Measurements from ENCODE around the gene MAGI1.
"Not testable (repeated sequence)": the region's sequence is repeated elsewhere in the genome, so short reads cannot be mapped to it uniquely, and the experiment has no call there.

MAGI1 gene

GRCh38 chr3:66029443-66029842 lies 9.3 kb downstream of the MAGI1 start:
- H3K27me3 Mint-ChIP-seq: peaks cover 5% of the 10 kb centered on the region
- H3K9me3 Mint-ChIP-seq (ENCODE audit: low read depth): peaks cover 5% of the 10 kb centered on the region
- H3K4me1 Mint-ChIP-seq (ENCODE audit: low read depth): peaks cover 1% of the 10 kb centered on the region
- no peak overlapping the region for H3K4me3 Mint-ChIP-seq
- no peak overlapping the region for H3K27ac Mint-ChIP-seq
- no peaks in the 10 kb centered on the region for H3K36me3 Mint-ChIP-seq

DNA sequence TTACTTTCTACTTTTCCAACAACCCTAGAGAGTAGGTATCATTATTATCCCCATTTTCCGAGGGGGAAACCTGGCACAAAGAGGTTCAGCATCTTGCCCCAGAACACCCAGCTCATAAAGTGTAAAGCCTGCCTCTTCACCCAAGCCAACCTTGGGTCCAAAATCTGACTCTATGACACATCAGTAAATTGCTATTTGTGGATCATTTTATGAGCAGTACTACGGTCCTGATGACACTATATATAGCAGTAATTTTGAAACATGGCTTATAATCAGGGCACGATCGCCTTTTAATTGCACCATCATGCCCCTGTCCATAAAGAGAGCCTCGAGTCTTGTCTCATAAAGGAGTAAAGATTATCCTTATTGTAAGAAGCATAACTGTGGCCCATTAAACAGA lies 9.7 kb downstream of the MAGI1 start:
- no peaks in the 10 kb centered on the region for H3K36me3 Mint-ChIP-seq
- peaks cover 1% of the 10 kb centered on the region for H3K4me1 Mint-ChIP-seq (ENCODE audit: low read depth)
- no peak overlapping the region for H3K27ac Mint-ChIP-seq
- H3K27me3 Mint-ChIP-seq: peaks cover 5% of the 10 kb centered on the region
- peaks cover 5% of the 10 kb centered on the region for H3K9me3 Mint-ChIP-seq (ENCODE audit: low read depth)
- H3K4me3 Mint-ChIP-seq: no peak overlapping the region

GRCh38 chr3:66028457-66028856 lies 10.3 kb downstream of the MAGI1 start:
- peaks cover 1% of the 10 kb centered on the region for H3K4me1 Mint-ChIP-seq (ENCODE audit: low read depth)
- H3K4me3 Mint-ChIP-seq: no peak overlapping the region
- peaks cover 4% of the 10 kb centered on the region for H3K9me3 Mint-ChIP-seq (ENCODE audit: low read depth)
- H3K27me3 Mint-ChIP-seq: peaks cover 5% of the 10 kb centered on the region
- H3K27ac Mint-ChIP-seq: no peak overlapping the region
- no peaks in the 10 kb centered on the region for H3K36me3 Mint-ChIP-seq

- not testable (repeated sequence) for H3K27ac Mint-ChIP-seq; H3K27me3 Mint-ChIP-seq; H3K4me1 Mint-ChIP-seq (ENCODE audit: low read depth); H3K36me3 Mint-ChIP-seq; H3K4me3 Mint-ChIP-seq; H3K9me3 Mint-ChIP-seq (ENCODE audit: low read depth)
These were observed 11.6 kb downstream of the MAGI1 start for GRCh38 chr3:66027099-66027498.

DNA sequence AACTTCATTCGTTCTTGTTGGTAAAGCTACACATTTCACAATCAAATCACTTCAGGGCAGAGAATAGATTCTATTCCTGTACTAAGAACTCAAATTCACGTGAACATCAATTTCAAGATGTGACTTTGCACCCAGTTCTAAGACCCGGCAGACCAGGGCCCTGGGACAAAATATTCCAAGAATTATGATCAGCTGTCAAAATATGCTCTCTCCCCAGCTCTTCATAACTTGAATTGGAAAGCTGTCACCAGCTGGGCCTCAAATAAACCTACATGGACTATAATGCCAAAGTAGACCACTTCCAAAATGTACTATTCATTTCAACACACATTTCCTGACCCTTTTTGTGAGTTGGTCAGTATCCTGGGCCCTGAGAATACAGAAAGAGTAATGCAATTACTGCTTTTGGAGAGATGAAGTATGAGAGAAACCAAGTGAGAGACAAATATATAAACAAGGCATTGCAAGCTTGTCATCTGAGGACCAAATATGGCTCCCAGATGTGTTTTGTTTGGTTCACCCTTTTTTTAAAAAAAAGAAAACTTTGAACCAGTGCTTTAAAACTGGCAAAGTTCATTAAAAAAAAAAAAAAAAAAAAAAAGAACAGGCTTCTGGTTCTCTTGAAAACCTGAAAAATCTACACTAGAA lies 14.9 kb downstream of the MAGI1 start:
- peaks cover 4% of the 10 kb centered on the region for H3K27me3 Mint-ChIP-seq
- H3K36me3 Mint-ChIP-seq: no peaks in the 10 kb centered on the region
- no peak overlapping the region for H3K4me3 Mint-ChIP-seq
- H3K27ac Mint-ChIP-seq: no peak overlapping the region
- no peaks in the 10 kb centered on the region for H3K4me1 Mint-ChIP-seq (ENCODE audit: low read depth)
- H3K9me3 Mint-ChIP-seq (ENCODE audit: low read depth): no peaks in the 10 kb centered on the region

GRCh38 chr3:66023229-66023628 lies 15.5 kb downstream of the MAGI1 start:
- peaks cover 4% of the 10 kb centered on the region for H3K27me3 Mint-ChIP-seq
- H3K9me3 Mint-ChIP-seq (ENCODE audit: low read depth): no peaks in the 10 kb centered on the region
- H3K27ac Mint-ChIP-seq: no peak overlapping the region
- H3K36me3 Mint-ChIP-seq: no peaks in the 10 kb centered on the region
- H3K4me1 Mint-ChIP-seq (ENCODE audit: low read depth): no peaks in the 10 kb centered on the region
- H3K4me3 Mint-ChIP-seq: no peak overlapping the region

GRCh38 chr3:66021731-66022131 lies 17.0 kb downstream of the MAGI1 start:
- Mint-ChIP-seq H3K9me3 (ENCODE audit: low read depth) (no peaks in the 10 kb centered on the region), H3K4me3 (no peak overlapping the region)

DNA sequence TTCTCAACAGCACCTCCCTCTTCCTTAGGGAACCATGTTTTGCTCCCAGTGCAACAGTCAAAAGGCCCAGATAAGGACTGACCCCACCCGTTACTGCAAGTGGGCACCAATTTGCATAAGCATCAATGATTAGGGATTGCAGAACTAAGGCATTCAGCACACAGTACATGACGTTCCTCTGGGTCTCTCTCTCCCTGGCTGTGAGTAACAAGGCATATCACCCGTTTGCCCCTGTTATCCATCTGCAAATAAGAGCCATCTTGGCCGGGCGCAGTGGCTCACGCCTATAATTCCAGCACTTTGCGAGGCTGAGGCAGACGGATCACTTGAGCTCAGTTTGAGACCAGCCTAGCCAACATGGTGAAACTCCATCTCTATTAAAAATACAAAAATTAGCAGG lies 18.8 kb downstream of the MAGI1 start:
- H3K9me3 Mint-ChIP-seq (ENCODE audit: low read depth): no peaks in the 10 kb centered on the region
- no peaks in the 10 kb centered on the region for H3K36me3 Mint-ChIP-seq
- no peaks in the 10 kb centered on the region for H3K4me1 Mint-ChIP-seq (ENCODE audit: low read depth)
- no peak overlapping the region for H3K4me3 Mint-ChIP-seq
- H3K27ac Mint-ChIP-seq: no peak overlapping the region
- peaks cover 4% of the 10 kb centered on the region for H3K27me3 Mint-ChIP-seq

More at GRCh38 chr3:66021731-66022131, 17.0 kb downstream of the MAGI1 start:
- no peaks in the 10 kb centered on the region for H3K36me3 Mint-ChIP-seq
- no peaks in the 10 kb centered on the region for H3K4me1 Mint-ChIP-seq (ENCODE audit: low read depth)
- peaks cover 4% of the 10 kb centered on the region for H3K27me3 Mint-ChIP-seq
- H3K27ac Mint-ChIP-seq: no peak overlapping the region

- H3K27me3 Mint-ChIP-seq: peaks cover 3% of the 10 kb centered on the region
- no peaks in the 10 kb centered on the region for H3K4me1 Mint-ChIP-seq (ENCODE audit: low read depth)
- H3K27ac Mint-ChIP-seq: no peak overlapping the region
- H3K9me3 Mint-ChIP-seq (ENCODE audit: low read depth): no peaks in the 10 kb centered on the region
- no peaks in the 10 kb centered on the region for H3K36me3 Mint-ChIP-seq
- H3K4me3 Mint-ChIP-seq: no peak overlapping the region
These were observed 20.4 kb downstream of the MAGI1 start for GRCh38 chr3:66018057-66019033.

GRCh38 chr3:66017591-66017990 lies 21.1 kb downstream of the MAGI1 start:
- Mint-ChIP-seq H3K4me3 (no peak overlapping the region), H3K36me3 (no peaks in the 10 kb centered on the region), H3K27ac (no peak overlapping the region), H3K27me3 (peaks cover 3% of the 10 kb centered on the region), H3K4me1 (ENCODE audit: low read depth) (no peaks in the 10 kb centered on the region), H3K9me3 (ENCODE audit: low read depth) (no peaks in the 10 kb centered on the region)

- Mint-ChIP-seq H3K36me3 (no peaks in the 10 kb centered on the region), H3K4me1 (ENCODE audit: low read depth) (no peaks in the 10 kb centered on the region), H3K9me3 (ENCODE audit: low read depth) (no peaks in the 10 kb centered on the region), H3K27me3 (peaks cover 2% of the 10 kb centered on the region), H3K27ac (no peak overlapping the region), H3K4me3 (no peak overlapping the region)
These were observed 21.6 kb downstream of the MAGI1 start for GRCh38 chr3:66017084-66017483.

GRCh38 chr3:66015841-66016240 lies 22.9 kb downstream of the MAGI1 start:
- H3K4me1 Mint-ChIP-seq (ENCODE audit: low read depth): no peaks in the 10 kb centered on the region
- no peaks in the 10 kb centered on the region for H3K36me3 Mint-ChIP-seq

DNA sequence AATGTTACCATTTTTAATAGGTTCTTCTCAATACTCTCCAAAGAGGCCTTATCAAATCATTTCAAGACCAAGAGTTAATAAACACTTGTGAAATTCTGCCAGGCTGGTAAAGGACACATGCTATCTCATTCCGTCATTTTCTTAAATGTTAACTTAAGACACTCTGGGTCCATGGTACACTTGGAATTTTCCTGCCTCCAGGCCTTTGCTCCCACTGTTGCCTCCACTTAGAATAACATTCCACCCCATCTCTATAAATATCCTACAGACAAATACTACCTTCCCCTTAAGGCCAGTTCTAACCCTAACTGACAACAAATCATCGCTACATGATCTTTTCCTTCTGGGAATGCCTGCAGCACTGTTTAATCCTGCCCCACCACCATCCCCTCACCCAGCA lies 24.1 kb downstream of the MAGI1 start:
- Mint-ChIP-seq H3K9me3 (ENCODE audit: low read depth) (no peaks in the 10 kb centered on the region), H3K4me3 (no peak overlapping the region), H3K27ac (no peak overlapping the region), H3K27me3 (peaks cover 3% of the 10 kb centered on the region), H3K4me1 (ENCODE audit: low read depth) (no peaks in the 10 kb centered on the region), H3K36me3 (no peaks in the 10 kb centered on the region)

More at GRCh38 chr3:66015841-66016240, 22.9 kb downstream of the MAGI1 start:
- Mint-ChIP-seq H3K27me3 (peaks cover 3% of the 10 kb centered on the region), H3K27ac (no peak overlapping the region), H3K4me3 (no peak overlapping the region), H3K9me3 (ENCODE audit: low read depth) (no peaks in the 10 kb centered on the region)

GRCh38 chr3:66014056-66014455 lies 24.7 kb downstream of the MAGI1 start:
- Mint-ChIP-seq H3K36me3 (no peaks in the 10 kb centered on the region), H3K4me1 (ENCODE audit: low read depth) (no peaks in the 10 kb centered on the region), H3K27me3 (peaks cover 3% of the 10 kb centered on the region), H3K9me3 (ENCODE audit: low read depth) (no peaks in the 10 kb centered on the region), H3K4me3 (no peak overlapping the region), H3K27ac (no peak overlapping the region)

- Mint-ChIP-seq H3K36me3 (no peaks in the 10 kb centered on the region), H3K9me3 (ENCODE audit: low read depth) (no peaks in the 10 kb centered on the region), H3K27me3 (peaks cover 3% of the 10 kb centered on the region), H3K4me1 (ENCODE audit: low read depth) (no peaks in the 10 kb centered on the region), H3K4me3 (no peak overlapping the region), H3K27ac (no peak overlapping the region)
These were observed 26.0 kb downstream of the MAGI1 start for GRCh38 chr3:66012711-66013110.
